Panc1 (cell line): Measurements from ENCODE around the gene PDCD11. TPM values are rescaled to one million over a fixed set of nuclear protein-coding genes. Genes with fewer than 3 reads are reported as not detected.

Experiments used
- ATAC-seq: fragments of 200-7000 bp; cut with Tn5 transposase; 2 replicates; pipeline ENCODE4 v1.9.1; 2020; ENCODE audit warnings: mild to moderate bottlenecking, moderate library complexity
- BruUV-seq: library from RNA; stranded (reverse); fragments of 400-500 nt; replicated peaks from 2 replicates; lab custom pipeline; 2021; lab: Mats Ljungman, UMichigan
- CTCF ChIA-PET: fragments of 300-600 bp; sonication (Branson Sonifier 250); formaldehyde crosslinking; loops from one replicate; lab custom pipeline; 2022; ENCODE audit warnings: antibody characterized with exemption; lab: Charles Lee
- POLR2A ChIA-PET: fragments of 300-600 bp; sonication (Branson Sonifier 250); formaldehyde crosslinking; loops from one replicate; lab custom pipeline; 2022; ENCODE audit warnings: antibody characterized with exemption; lab: Charles Lee
- DNase-seq: peaks from one replicate; pipeline ENCODE4 v3.0.0-alpha.2; 2010; ENCODE audit warnings: low read depth, low spot score
- H3K27ac ChIP-seq: 2 replicates; pipeline ENCODE4 v1.5.1; 2011; ENCODE audit warnings: mild to moderate bottlenecking, low read length, inconsistent platforms
- H3K27me3 ChIP-seq: fragments of 200-500 bp; sonication (Bioruptor generic); 2 replicates; pipeline ENCODE4 v1.6.0; 2014; ENCODE audit warnings: low read length, inconsistent platforms; ENCODE audit not compliant: control insufficient read depth, insufficient read depth
- H3K36me3 ChIP-seq: fragments of 200-500 bp; sonication (Bioruptor generic); 2 replicates; pipeline ENCODE4 v1.5.1; 2014; ENCODE audit warnings: inconsistent platforms, mild to moderate bottlenecking, low read length, moderate library complexity; ENCODE audit not compliant: control insufficient read depth, insufficient read depth
- H3K4me1 ChIP-seq: 2 replicates; pipeline ENCODE4 v1.5.1; 2011; ENCODE audit warnings: inconsistent platforms, mild to moderate bottlenecking, low read length, moderate library complexity; ENCODE audit not compliant: control insufficient read depth, insufficient read depth
- H3K4me3 ChIP-seq, 2 experiments: 2 replicates each; pipeline ENCODE4 v1.5.1; 2011 to 2012; ENCODE audit warnings: low read depth in 2 of 2, low read length in 2 of 2, mild to moderate bottlenecking in 2 of 2, inconsistent platforms in 1 of 2, moderate library complexity in 1 of 2
- H3K9me3 ChIP-seq: fragments of 200-500 bp; sonication (Bioruptor generic); 2 replicates; pipeline ENCODE4 v1.5.1; 2014; ENCODE audit warnings: low read depth, mild to moderate bottlenecking, inconsistent platforms, low read length, moderate library complexity; ENCODE audit not compliant: control insufficient read depth, insufficient read depth
- POLR2AphosphoS5 ChIP-seq: IDR thresholded peaks from 2 replicates; pipeline ENCODE4 v1.6.1; 2012; ENCODE audit warnings: mild to moderate bottlenecking, low read depth, low read length, moderate library complexity
- REST ChIP-seq, 2 experiments: IDR thresholded peaks; 2 replicates each; pipeline ENCODE4 v1.6.1; 2011 to 2012; ENCODE audit warnings: low read depth in 2 of 2, control low read depth in 1 of 2, low read length in 1 of 2, mild to moderate bottlenecking in 1 of 2, moderate library complexity in 1 of 2; ENCODE audit not compliant: insufficient read depth in 1 of 2
- SIN3A ChIP-seq: IDR thresholded peaks from 2 replicates; pipeline ENCODE4 v1.6.1; 2012; ENCODE audit warnings: low read depth, mild to moderate bottlenecking, low read length, moderate library complexity, borderline replicate concordance; ENCODE audit not compliant: insufficient read depth
- TCF7L2 ChIP-seq: IDR thresholded peaks from 2 replicates; pipeline ENCODE4 v1.6.1; 2011; ENCODE audit warnings: mild to moderate bottlenecking, low read depth, low read length, inconsistent platforms
- in situ Hi-C: cut with HindIII; loops from 2 replicates; pipeline ENCODE4 v1.10.0; 2016; ENCODE audit warnings: low sequenced_read_pairs, low pct_unique_long_range_greater_than_20kb
- intact Hi-C: fragments of 100-400 bp; cut with micrococcal nuclease; formaldehyde crosslinking; loops from one replicate; pipeline ENCODE4 v1.10.0; 2022; ENCODE audit not compliant: unreplicated experiment
- total RNA-seq: library from RNA; stranded (reverse); gene quantifications from one replicate; pipeline ENCODE4 v1.2.1, GENCODE V29; 2021; ENCODE audit not compliant: unreplicated experiment
- TF ChIP-seq, protein P1 (sequence below): fragments of 450-650 bp; IDR thresholded peaks from 2 replicates; pipeline ENCODE4 v1.5.1; 2017; ENCODE audit warnings: mild to moderate bottlenecking

PDCD11 gene
- total RNA-seq, 1 experiment from 2014 or later, result 92.8 TPM

DNA sequence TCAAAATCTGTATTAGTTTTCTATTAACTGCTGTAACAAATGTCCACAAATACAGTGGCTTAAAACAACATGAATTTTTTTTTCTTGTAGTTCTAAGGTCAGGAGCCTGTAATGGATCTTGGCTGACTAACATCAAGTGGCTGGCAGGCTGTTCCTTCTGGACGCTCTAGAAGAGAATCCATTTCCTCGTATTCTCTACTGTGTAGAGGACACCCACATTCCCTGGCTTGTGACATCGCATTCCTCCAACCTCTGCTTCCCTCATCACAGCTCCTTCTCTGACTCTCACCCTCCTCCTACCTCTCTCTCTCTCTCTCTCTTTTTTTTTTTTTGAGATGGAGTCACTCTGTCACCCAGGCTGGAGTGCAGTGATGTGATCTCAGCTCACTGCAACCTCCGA lies 67.1 kb downstream of the PDCD11 start:
- no TSS peak for BruUV-seq
- Histone ChIP-seq H3K9me3 (no peaks in the 10 kb centered on the region), H3K4me3 (no peak overlapping the region), H3K4me1 (no peaks in the 10 kb centered on the region), H3K27ac (no peak overlapping the region), H3K27me3 (no peaks in the 10 kb centered on the region), H3K36me3 (no peaks in the 10 kb centered on the region)
- TF ChIP-seq SIN3A (no peak), REST (IDR thresholded peaks at IDR 0.05; ENCODE audit: insufficient read depth in 1 of 2, low read depth in 2 of 2, low read length in 1 of 2) (no peak), POLR2AphosphoS5 (no peak), TCF7L2 (no peak)
- TF ChIP-seq, protein P1, sequence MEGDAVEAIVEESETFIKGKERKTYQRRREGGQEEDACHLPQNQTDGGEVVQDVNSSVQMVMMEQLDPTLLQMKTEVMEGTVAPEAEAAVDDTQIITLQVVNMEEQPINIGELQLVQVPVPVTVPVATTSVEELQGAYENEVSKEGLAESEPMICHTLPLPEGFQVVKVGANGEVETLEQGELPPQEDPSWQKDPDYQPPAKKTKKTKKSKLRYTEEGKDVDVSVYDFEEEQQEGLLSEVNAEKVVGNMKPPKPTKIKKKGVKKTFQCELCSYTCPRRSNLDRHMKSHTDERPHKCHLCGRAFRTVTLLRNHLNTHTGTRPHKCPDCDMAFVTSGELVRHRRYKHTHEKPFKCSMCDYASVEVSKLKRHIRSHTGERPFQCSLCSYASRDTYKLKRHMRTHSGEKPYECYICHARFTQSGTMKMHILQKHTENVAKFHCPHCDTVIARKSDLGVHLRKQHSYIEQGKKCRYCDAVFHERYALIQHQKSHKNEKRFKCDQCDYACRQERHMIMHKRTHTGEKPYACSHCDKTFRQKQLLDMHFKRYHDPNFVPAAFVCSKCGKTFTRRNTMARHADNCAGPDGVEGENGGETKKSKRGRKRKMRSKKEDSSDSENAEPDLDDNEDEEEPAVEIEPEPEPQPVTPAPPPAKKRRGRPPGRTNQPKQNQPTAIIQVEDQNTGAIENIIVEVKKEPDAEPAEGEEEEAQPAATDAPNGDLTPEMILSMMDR, result no peak
- intact Hi-C loops (no loop called here), in situ Hi-C loops (no loop called here)
- ChIA-PET POLR2A (interaction anchor here (0.5 kb wide), 1 partner anchor 103 kb away, joined by 4 read pairs; no protein-coding TSS in a partner anchor), CTCF (no interaction called here)
- ATAC-seq, result no peak
- DNase-seq, result no peak

DNA sequence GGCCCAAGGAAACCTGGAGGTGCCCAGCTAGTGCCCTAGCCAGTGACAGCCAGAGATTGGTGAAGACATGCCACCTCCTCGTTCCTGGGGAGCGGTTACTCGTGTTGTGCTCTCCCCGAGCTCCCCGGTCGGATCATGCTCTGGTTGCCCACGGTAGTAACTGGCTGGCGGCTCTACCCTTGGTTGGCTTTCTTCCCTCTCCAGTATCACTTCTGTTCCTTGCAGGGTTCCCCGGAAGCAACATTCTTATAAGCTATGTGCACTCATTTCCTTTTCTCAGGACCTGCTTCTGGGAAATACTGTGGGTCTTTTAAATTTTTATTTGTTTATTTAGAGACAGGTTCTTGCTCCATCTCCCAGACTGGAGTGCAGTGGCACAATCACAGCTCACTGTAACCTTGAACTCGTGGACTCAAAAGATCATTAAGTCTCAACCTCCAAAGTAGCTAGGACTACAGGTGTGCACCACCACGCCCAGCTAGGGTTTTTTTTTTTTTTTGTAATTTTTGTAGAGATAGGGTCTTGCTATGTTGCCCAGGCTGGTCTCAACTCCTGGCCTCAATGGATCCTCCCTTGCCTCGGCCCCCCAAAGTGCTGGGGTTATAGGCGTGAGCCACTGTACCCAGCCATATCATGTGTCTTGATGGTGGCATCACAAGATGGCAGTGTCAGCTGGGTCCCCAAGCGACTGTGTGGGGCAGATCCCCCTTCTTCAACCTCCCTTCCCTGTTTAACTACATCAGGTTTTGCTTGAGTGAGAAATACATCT lies 69.2 kb downstream of the PDCD11 start:
- no peaks in the 10 kb centered on the region for H3K9me3 ChIP-seq
- intact Hi-C loops, result no loop called here
- POLR2A ChIA-PET, result interaction anchor here (0.5 to 0.6 kb wide), 2 partner anchors 326 to 1296 kb away, joined by 6 to 9 read pairs; no protein-coding TSS in a partner anchor
- no peaks in the 10 kb centered on the region for H3K4me1 ChIP-seq
- TF ChIP-seq TCF7L2 (no peak), SIN3A (no peak), POLR2AphosphoS5 (no peak), REST (IDR thresholded peaks at IDR 0.05; ENCODE audit: insufficient read depth in 1 of 2, low read depth in 2 of 2, low read length in 1 of 2) (no peak)
- TF ChIP-seq, protein P1, result no peak
- no peaks in the 10 kb centered on the region for H3K36me3 ChIP-seq
- ATAC-seq (no peak), DNase-seq (no peak)
- in situ Hi-C loops, result no loop called here
- no TSS peak for BruUV-seq
- no peak overlapping the region for H3K4me3 ChIP-seq
- CTCF ChIA-PET, result interaction anchor here (0.6 to 0.7 kb wide), 2 partner anchors 10 to 35 kb away, joined by 3 read pairs; no protein-coding TSS in a partner anchor
- H3K27ac ChIP-seq, result no peak overlapping the region
- H3K27me3 ChIP-seq, result no peaks in the 10 kb centered on the region; the same call in 1 of the 2 replicates
